HG02678 (cell line): ENCODE results near the gene ORC6.

ENCODE experiments used
- ATAC-seq: cut with Tn5 transposase; IDR thresholded peaks from one replicate; pipeline ENCODE4 v1.9.1; 2021; ENCODE audit warnings: mild to moderate bottlenecking, moderate library complexity; ENCODE audit not compliant: unreplicated experiment

Gene ORC6

DNA sequence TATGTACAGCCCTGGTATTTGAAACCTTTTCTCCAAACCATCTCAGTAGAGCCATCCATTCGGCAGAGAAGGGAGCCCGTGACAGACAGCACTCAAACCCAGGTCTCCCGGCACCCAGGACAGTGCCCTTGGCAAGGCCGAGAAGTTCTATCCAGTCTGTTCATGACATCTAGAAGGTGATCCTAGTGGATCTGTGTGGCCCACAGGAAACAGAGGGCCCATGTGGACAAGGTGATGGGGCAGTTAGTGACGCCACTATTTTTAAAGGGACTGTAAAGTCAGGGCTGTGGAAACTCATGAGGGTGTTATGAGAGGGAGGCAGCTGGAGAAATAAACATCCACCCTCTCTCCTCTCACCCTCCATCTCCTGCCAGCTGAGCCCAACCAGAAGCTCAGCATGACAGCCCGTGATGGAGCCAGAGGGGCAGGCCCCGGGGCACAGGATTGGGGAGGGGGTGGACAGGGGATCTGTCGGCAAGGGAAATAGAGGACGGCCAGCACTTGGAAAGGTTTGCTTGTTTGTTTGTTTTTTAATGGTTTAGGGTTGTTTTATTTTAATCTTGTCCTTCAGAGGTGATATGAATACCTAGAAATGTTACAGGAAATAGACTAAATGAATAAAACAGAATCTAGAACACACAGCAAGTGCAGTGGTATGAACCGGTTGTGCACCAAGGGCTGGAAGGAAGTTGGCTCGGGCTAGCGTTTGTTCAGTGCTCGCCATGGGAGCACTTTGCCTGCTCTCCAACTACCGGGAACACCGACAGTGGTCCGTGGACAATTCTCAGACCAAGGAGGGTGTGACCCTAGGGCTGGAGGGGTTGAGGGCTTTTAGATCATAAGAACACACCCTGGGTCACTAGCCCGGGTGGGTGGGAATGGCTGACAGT lies 41.6 kb downstream of the ORC6 start:
- ATAC-seq: no peak

GRCh38 chr16:46731691-46732555 lies 42.5 kb downstream of the ORC6 start:
- no peak for ATAC-seq

- ATAC-seq: no peak
Measured at GRCh38 chr16:46732561-46732960, 43.1 kb downstream of the ORC6 start.

- ATAC-seq: no peak
Measured at GRCh38 chr16:46733319-46733830, 43.9 kb downstream of the ORC6 start.

GRCh38 chr16:46736695-46737094 lies 47.2 kb downstream of the ORC6 start:
- no peak for ATAC-seq

GRCh38 chr16:46737621-46738214 lies 48.3 kb downstream of the ORC6 start:
- no peak for ATAC-seq

- ATAC-seq: no peak
Measured at GRCh38 chr16:46739934-46740333, 50.5 kb downstream of the ORC6 start.

GRCh38 chr16:46743232-46743719 lies 53.8 kb downstream of the ORC6 start:
- ATAC-seq: peak; percentile 65

GRCh38 chr16:46745617-46746016 lies 56.2 kb downstream of the ORC6 start:
- ATAC-seq: no peak

GRCh38 chr16:46746821-46747776 lies 57.6 kb downstream of the ORC6 start:
- no peak for ATAC-seq
